Stimulated activated naive CD8-positive, alpha-beta T cell treated with anti-CD3 and anti-CD28 coated beads, Interleukin-15, Interleukin-2, amounts not matched to agents 100 U/mL and 50 U/mL, for 24 hours (primary cell): ENCODE results near the gene FARS2.
A peak's percentile ranks its signal among the peaks of the same experiment; 100 is the strongest.
"Not testable (repeated sequence)": the region's sequence is repeated elsewhere in the genome, so short reads cannot be mapped to it uniquely, and the experiment has no call there.

Experiments used
- ATAC-seq: fragments of 150-1000 bp; cut with Tn5 transposase; one replicate; pipeline ENCODE4 v1.10.0; 2021
- DNase-seq: peaks from one replicate; pipeline ENCODE4 v3.0.0; 2021

Gene FARS2

DNA sequence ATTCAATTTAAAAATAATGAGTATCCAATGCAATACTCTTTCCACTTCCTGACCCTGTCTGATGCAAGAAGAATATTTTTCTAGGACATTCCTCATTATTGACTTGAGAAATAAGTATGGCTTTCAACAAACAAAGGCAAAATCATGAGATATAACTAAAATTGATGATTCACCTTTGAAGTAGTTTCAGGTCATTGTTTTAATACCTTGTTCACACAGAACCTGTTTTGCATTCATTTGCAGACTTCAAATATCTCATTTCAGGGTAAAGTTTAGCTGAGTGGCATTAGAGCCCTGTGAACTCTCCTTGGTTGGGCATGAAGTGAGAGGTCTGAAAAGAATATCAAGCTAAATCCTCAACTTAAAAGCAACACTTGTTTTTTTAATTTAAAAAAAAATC is 436.2 kb downstream of the FARS2 start:
- ATAC-seq (no peak), DNase-seq (no peak)

DNA sequence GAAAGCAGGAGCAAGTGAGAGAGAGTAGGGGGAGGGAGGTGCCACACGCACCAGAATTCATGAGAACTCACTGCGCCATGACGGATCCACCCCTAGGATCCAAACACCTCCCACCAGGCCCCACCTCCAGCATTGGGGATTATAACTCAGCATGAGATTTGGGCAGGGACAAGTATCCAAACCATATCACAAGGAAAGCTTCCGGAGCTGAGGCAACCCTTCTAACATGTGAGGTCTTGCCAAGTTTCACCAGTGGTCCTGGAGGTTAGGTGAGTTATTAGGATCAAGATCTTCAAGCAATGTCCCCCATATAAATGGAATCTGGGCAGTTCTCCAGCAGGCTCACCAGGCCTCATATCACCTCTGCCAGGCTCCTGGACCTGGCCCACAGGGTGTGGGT is 437.0 kb downstream of the FARS2 start:
- DNase-seq: no peak
- no peak for ATAC-seq

DNA sequence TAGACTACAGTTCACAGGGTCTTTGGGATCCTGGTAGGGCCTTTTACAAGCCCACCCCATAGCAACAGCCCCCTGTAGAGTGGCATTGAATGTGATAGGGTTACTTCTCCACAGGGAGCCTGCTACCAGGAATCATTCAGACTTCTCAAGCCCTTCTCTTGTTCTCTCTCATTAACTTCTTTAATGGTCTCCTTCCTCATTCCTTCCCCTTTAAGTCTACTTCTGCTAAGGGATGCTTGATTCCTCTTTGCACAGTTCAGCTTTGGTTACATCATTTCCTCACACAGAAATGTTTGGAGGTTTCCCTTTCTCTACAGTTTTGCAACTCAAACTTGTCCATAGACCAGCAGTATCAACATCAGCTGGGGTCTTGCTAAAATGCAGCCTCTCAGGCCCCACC is 437.8 kb downstream of the FARS2 start:
- ATAC-seq, DNase-seq: not testable (repeated sequence)

DNA sequence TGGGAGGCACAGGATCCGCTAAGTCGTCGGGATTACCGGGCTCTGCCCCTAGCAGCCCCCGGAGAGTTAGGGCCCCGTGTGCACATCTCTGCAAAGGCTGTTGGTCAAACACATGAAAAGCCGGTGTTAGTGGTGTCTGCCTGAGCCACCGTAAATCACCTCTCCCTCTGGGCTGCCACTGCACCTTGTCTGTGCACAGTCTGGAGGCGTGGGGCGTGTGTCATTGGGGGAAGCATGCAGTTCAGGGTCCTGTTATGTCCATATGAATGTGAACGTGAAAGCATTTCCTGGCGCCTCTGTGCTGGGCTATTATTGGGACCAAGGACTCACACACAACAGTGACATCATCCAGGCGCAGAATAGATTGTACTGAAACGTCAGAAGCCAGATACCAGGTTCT is 439.9 kb downstream of the FARS2 start:
- ATAC-seq (no peak), DNase-seq (no peak)

DNA sequence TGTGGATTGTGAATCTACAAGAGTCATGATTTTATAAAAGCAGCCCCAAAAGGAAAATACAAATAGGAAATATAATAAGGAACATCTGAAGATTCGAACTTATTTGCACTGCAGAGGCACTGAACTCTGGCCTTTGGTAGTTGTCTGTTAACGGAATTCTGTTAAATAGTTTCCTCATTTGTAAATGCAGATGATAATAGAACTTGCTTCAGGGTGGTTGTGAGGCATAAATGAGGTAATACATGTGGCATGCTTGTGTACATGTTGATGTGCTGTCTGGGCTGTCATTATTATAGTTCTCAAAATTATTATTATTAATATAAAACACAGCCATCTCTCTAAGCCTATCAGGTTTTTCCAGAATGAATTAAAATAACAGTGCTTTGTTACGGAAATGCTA is 443.4 kb downstream of the FARS2 start:
- DNase-seq (no peak), ATAC-seq (no peak)

DNA sequence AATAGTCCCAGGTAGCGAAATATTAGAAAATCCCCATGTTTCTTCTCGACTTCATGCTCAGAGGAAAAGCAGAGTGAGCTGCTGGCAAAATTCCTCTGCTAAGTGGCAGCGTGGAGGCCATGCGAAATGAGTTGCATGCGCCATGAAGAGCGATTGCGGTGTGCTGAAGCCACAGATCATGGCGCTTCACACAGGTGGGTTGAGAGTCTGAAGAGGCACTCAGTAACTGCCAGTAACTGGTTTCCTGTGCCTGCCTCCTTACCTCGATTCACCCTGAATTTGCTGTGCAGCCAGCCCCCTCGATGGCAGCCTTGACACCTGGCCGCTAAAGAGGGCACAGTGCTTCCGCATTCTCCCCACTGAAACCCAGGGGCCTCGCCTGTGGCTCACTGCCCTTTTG is 443.9 kb downstream of the FARS2 start:
- DNase-seq (no peak), ATAC-seq (no peak)

DNA sequence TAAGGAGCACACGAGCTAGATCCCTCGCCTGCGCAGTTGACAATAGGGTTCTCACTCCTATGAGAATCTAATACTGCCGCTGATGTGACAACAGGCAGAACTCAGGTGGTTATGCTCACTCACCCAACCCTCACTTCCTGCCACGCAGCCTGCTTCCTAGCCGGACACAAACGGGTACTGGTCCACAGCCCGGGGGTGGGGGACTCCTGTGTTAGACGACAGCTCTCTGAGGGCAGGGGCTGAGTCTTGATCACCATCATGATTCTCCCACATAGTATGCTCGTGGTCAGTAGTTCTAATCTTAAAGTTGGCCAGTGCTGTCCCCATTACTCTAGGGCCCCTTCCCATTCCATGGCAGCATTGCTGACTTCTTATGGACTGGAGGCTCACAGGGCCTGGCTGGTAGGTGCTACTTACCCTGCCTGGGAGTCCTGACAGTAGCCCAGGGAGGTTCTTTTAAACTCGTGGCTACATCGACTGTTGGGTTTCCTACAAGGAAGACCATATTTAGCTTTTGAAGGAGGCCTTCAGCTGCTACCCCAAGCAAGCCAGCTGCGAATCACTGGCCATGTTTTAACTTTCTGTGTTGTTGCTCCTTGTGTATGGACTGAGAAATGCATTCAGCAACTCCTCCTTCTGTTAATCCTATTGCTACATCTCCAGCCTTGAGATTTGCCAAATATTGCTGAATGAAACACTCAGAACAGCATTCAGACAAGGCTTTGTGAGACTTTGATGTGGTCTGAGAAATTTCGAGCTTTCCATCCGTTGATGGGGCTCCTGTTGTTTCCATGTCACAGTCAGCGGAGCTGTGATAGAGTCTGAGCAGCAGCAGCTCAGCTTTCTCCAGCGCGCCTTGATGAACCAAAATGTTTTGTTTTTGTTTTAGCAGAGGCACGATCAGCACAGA is 445.1 kb downstream of the FARS2 start:
- peak; percentile 17 for DNase-seq
- peak; percentile 46 for ATAC-seq

DNA sequence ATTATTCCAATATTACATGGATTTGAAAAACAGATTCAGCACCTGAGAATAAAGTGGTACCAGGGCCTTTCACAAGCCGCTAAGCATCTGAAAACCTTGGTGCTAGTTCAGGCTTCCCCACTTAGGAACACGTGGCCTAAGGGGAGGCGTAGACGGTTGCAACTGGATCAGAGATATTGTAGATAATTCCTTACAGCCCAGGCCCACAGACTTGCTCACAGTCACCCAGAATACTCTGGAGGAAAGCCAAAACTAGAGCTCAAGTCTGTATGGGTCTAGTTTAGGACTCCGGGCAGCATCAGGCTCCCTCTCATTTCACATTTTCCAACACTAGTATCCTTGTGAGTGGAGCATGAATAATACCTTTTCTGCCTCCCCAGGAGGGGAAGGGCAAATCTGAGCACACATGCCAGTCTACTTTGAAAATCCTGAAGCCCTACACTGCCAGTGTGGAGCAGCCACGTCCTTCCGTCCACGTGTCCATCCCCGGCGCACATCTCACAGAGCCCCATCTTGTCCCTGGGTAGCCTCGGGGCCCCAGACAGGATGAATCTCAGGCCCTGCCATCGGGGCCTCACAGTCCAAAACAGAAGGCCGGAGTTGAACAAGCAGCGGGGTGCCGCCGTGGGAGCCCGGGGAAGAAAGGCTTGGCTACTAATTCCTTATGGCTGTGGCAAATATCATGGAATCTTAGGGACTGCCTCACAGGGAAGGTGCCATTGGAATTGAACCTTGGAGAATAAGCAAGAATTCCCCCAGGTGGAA is 446.1 kb downstream of the FARS2 start:
- no peak for DNase-seq
- no peak for ATAC-seq

DNA sequence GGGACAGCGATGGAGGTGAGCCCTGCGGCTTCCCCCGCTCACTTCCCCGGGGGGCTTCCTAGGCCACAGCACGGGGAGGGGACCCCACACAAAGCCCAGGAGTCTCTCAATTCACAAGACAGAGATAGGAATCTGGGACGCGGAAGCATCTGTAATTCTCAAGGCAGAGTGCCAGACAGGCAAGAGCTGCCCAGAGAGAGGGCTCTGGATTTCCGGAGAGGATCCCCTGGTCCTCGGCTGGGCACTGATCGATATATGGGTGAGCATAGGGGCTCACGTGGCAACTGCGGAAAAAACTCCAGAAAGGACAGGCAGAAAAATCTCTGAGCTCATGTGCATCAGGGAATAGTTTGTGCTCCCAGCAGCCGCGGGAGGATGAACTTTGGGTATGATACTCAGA is 449.2 kb downstream of the FARS2 start:
- ATAC-seq (no peak), DNase-seq (no peak)

DNA sequence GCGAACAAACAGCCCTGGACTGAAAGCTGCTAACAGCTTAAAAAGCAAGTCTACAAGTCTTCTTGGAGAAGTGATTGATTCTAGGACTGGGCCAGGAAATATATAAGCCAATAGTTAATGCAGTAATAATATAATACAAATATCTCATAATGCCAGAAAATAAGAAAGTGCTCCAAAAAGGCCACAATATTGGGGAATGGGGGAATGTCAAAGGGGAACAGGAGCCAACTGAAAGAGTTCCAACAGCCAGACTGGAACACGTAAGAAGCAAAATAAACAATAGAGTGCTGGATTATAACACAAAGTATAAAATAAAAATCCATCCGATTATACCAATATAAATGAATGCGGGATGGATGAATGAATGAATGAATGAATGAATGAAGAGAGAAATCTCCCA is 449.6 kb downstream of the FARS2 start:
- no peak for DNase-seq

DNA sequence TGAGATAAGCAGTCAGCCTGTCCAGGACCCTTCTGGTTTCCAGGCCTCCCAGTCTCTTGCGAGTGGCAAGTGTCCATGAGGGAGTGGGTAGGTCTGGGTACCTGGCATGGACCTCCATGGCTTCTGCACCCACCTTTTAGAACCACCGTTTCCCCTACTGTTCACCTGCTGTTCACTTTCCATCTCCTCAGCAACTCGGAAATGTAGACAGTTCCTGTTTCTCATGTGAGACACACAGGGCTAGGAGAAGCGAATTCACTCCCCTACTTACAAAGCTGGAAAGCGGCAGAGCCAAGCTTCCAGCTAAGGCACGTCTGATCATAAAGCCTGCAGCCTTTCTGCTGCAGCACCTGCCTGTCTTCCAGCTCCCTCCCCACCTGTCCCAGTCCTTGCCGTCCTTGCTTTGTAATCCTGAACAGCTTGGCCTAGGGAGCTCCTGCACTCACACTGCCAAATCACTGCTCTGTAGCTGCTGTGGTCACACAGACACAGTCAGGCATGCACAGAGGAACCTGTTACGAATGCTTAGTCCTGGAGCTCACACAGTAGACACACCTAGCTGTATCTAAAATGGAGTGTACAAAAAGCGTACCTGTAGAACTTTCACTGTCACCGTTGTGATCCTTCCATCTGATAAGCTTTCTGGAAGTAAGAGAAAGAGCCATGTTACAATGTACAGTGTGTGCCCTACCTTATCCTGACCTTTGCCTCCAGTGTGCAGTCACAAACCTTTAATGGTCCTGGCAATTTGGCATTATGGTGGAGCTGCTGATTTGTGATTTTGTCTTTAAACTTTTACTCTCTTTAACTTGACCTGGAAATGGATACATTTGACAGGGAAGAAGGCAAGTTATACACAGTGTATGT is 451.3 kb downstream of the FARS2 start:
- DNase-seq: no peak
- no peak for ATAC-seq

More for the DNA sequence above, 449.6 kb downstream of the FARS2 start:
- no peak for ATAC-seq

DNA sequence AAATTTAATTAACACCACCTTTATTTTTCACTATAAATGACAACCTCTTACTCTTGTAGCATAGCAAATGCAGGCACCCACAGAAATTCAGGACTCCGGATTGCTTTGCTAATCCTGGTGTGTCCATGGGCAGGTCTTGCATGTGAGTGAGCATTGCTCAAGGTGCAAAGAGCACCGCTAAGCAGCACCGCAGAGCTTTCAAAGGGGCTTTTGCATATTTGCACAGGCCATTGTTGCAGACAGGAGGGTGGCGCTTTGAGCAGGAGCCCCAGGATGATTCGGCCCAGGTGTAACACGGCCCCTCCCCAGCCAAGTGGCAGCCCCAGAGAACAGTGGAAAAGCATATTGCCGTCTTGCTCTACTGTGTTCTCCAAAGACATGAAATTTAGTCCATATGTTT is 452.2 kb downstream of the FARS2 start:
- ATAC-seq (no peak), DNase-seq (no peak)

DNA sequence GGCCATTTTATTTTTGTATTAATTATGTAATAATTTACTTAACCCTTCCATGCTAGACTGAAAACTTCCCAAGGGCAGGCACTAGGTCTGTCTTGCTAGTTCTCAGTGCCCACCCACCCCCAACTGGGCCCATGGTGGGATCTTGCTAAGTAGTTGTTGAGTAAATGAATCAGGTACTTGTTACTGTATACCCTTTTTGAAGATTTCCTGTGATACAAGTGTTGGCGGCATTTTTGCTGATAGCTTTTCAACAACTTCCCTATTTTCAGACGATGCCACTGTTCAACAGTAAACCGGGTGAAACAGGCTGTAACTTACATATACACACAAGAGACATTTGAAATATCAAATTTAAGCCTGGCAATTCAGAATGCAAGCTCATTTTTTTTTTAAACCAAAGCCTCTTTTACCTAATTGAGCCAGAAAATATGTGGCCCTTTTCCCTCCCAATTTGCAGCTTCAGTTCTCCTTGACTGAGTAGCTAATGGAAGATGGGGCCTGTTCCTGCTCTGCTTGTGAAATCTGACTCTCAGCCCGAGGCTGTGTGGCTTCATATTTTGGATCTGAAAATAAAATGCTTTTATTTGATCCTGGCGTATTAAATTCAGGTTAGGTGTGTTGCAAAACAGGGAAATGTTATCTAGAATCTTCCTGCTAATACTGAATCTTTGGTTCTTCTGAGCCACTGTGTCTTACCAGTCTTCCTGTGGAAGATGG is 457.1 kb downstream of the FARS2 start:
- DNase-seq (no peak), ATAC-seq (no peak)

DNA sequence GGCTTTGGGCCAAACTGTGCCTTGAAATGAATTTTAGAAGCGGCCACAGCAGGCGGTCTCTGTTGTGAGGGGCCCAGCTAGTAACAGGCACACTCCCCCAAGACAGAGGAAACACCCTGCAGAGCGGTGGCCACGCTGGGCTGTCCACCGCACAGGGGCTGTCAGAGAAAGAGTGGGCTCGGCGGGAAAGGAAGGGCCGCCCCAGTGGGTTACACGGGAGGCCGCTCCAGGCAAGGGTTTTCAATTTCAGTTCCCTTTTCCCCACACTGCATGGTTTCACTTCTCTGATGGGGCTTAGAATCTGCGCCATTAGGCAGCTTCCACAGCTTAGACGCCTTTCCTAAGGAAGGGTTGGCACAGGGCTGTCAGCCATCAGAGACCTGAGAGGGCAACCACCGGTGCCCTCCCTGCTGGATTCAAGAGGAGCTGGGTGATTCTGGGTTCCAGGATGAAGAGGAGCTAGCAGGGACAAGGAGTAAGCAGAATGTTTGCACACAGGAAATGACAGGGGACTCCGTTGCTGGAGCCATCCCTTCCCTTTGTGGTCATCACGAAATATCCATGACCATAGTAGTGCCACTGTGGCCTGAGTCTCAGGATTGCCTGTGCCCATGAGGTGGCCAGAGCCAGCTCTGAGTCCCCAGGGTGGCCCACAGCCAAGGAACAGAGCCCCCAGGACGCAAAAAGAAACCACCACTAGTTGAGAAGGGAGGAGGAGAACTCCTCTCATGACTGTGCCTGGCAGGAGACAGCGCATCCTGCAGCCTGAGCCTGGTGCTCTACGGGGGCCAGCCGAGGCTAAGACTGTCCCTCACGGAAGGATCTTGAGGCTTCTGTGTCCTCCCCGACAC is 462.8 kb downstream of the FARS2 start:
- ATAC-seq: peak; percentile 75
- DNase-seq: peak; percentile 31

DNA sequence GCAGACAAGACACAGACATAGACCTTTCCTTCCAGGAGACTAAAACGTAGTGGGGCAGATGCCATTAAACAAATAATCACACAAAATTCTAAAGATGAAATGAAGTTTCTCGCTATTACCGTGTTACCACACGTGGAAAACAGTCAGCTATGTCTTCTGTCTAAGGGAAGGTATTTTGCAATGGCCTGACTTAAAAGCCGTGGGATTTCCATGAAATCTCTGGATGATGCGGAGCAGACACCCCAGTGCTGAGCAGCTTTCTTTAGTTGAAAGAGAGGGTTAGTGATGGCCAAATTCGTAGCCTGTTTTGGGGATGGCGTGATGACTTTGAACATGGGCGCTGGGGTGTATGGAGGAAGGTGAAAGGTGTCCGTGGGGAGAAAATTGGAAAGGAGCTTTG is 463.6 kb downstream of the FARS2 start:
- ATAC-seq: no peak
- DNase-seq: no peak

DNA sequence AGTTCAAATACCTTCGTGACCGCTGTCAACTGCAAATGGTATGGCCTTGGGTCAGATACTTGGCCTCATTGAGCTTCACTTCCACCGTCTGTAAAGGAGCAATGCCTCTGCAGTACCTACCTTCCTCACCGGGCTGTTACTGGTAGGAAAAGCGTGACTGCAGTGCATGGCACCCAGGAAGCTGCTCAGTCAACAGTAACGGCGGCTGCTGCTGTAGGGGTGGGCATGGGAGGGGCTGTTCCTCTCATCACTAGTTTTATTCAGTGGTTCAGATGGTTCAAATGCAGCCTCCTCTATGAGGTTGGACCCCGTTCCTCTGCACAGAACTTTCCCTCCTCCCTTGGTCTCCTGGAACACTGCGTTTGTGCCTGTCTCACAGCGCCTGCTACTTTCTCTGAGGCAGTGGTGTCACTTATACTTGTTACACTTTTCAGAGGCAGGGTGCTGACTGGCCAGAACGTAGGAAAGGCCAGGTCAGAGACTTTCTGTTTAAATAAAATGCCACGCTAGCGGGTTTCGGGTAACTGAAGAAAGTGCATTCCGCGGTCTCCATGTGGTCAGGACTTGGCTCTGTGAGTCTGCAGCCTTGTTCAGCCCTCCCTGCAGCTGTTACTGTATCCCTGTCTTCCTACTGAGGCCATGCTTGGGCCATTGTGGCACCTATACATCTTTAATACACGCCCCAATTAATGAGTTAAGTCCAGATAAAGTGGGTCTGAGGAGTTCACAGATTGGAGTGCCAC is 465.8 kb downstream of the FARS2 start:
- no peak for DNase-seq
- no peak for ATAC-seq

DNA sequence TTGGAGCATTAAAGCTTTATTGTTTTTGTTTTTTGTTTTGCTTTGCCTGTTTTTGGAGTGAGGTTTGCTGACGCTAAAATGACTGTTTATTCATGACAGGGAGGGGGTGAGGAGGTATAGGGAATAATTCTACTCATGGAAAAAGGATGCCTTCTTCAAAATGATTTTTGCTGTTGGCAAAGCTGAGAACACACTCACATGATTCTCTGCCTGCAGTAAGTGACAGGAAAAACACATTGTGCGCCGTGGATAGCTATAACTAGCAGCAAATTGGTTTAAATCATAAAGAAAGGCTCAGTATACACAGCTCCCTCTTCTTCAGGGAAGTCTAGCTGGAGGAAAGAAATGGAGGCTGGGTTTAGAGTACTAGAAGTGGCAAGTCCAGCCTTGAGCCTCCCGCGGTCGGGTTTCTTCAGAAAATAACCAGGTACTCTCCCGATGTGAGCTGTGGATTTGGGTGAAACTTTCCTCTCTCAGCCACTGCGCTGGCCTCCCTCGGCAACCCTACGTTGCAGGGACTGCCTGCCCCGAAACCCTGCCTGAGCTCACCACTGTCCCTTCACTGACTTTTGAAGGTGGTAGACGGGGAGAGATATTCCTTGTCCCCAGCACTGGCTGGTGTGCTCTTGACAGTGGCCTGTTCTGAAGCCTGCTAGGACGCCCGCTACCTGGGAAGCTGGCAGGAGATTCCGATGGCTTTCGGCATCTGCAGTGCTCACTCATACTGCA is 467.2 kb downstream of the FARS2 start:
- no peak for DNase-seq
- no peak for ATAC-seq

DNA sequence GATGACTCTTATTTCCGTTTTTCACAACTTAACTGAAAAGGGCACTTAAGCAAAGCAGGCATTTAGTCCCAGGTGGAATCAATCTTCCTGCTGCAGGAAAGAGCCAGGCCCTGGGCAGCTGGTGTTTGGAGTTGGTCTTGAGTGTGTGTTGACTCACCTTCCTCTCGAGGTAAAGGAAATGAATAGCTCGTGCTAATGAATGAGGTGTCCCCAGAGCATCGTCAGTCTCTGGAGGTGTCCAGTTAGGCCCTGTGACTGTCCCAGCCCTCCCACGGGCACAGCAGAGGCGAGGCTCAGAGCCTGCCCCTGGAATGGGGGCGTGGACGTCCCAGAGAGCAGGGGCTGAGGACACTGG is 467.7 kb downstream of the FARS2 start:
- DNase-seq (no peak), ATAC-seq (no peak)

DNA sequence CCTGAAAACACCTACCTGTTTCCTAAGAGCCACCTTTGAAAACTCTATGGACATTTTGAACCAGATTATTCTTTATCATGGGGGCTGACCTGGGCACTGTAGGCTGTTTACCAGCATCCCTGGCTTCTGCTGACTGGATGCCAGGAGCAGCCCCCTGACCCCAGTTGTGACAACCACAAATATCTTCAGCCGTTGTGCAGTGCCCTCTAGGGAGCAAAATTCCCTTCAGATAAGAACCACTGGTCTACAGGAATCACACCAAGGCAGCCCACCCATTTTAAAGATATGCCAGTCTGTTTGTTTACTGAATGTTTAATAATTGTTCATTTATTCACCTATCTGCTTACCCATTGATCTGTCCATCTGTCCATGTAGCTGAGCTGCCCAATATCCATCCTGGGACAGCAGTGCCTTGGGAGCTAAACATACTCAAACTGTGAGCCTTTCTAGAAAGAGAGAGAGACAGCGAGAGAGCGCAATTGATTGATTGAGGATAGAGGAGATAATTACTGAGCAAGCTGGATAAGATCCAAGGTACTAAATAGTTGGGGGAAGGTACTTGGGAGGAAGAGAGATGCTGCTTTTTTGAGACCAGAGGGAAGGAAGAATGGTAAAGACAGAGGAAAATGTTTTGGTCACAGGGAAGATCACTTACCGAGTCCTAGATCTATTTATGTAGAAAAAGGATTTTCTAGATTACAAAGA is 468.7 kb downstream of the FARS2 start:
- ATAC-seq (no peak), DNase-seq (no peak)
